Fibroblast of skin of right quadriceps (primary cell): Measurements from ENCODE around the gene PRLH.

Experiments used
- DNase-seq: peaks from one replicate; pipeline ENCODE4 v3.0.0-alpha.2; 2013

The PRLH gene

GRCh38 chr2:237566401-237567235 lies at the start of gene PRLH:
Gene PRLH, plus strand, starts transcription at chr2:237566574. Its CDS starts 0 bp downstream, at chr2:237566574.
- DNase-seq: no peak

- DNase-seq: no peak
These were observed 49.2 kb upstream of the PRLH start for GRCh38 chr2:237517163-237517562.

GRCh38 chr2:237517990-237518389 lies 48.4 kb upstream of the PRLH start:
- DNase-seq: no peak

- DNase-seq: no peak
These were observed 46.7 kb upstream of the PRLH start for GRCh38 chr2:237519506-237520245.

GRCh38 chr2:237520290-237520689 lies 46.1 kb upstream of the PRLH start:
- DNase-seq: no peak

- DNase-seq: no peak
These were observed 41.7 kb upstream of the PRLH start for GRCh38 chr2:237524631-237525030.

- DNase-seq: no peak
These were observed 40.7 kb upstream of the PRLH start for GRCh38 chr2:237525559-237526157.

- DNase-seq: no peak
These were observed 39.1 kb upstream of the PRLH start for GRCh38 chr2:237527233-237527632.

- DNase-seq: no peak
These were observed 38.6 kb upstream of the PRLH start for GRCh38 chr2:237527766-237528165.

- no peak for DNase-seq
These were observed 36.6 kb upstream of the PRLH start for GRCh38 chr2:237529452-237530402.

GRCh38 chr2:237530472-237531433 lies 35.6 kb upstream of the PRLH start:
- no peak for DNase-seq

GRCh38 chr2:237532160-237532559 lies 34.2 kb upstream of the PRLH start:
- no peak for DNase-seq

- DNase-seq: peak; percentile 18
These were observed 32.7 kb upstream of the PRLH start for GRCh38 chr2:237533668-237534161.

- no peak for DNase-seq
These were observed 32.0 kb upstream of the PRLH start for GRCh38 chr2:237534380-237534779.

GRCh38 chr2:237535385-237536082 lies 30.8 kb upstream of the PRLH start:
- DNase-seq: no peak

- DNase-seq: no peak
These were observed 30.3 kb upstream of the PRLH start for GRCh38 chr2:237536083-237536415.

GRCh38 chr2:237536617-237537016 lies 29.8 kb upstream of the PRLH start:
- DNase-seq: no peak

- no peak for DNase-seq
These were observed 28.2 kb upstream of the PRLH start for GRCh38 chr2:237538001-237538720.

GRCh38 chr2:237538901-237539300 lies 27.5 kb upstream of the PRLH start:
- no peak for DNase-seq

- DNase-seq: no peak
These were observed 26.7 kb upstream of the PRLH start for GRCh38 chr2:237539681-237540080.
